HUES48 (cell line): Measurements from ENCODE around the gene KCNH8.
"Not testable (repeated sequence)": the region's sequence is repeated elsewhere in the genome, so short reads cannot be mapped to it uniquely, and the experiment has no call there.

Experiments used
- H3K27ac ChIP-seq: one replicate; pipeline ENCODE4 v1.7.0; 2013; ENCODE audit warnings: low read depth, low read length, inconsistent platforms
- H3K27me3 ChIP-seq: 2 replicates; pipeline ENCODE4 v1.6.1; 2013; ENCODE audit warnings: mild to moderate bottlenecking, low read length; ENCODE audit not compliant: control insufficient read depth, insufficient read depth
- H3K36me3 ChIP-seq: 2 replicates; pipeline ENCODE4 v1.6.1; 2013; ENCODE audit warnings: low read length; ENCODE audit not compliant: control insufficient read depth, insufficient read depth
- H3K4me1 ChIP-seq: 2 replicates; pipeline ENCODE4 v1.6.1; 2013; ENCODE audit warnings: mild to moderate bottlenecking, low read length; ENCODE audit not compliant: control insufficient read depth, insufficient read depth
- H3K4me3 ChIP-seq: 2 replicates; pipeline ENCODE4 v1.5.1; 2013; ENCODE audit warnings: mild to moderate bottlenecking, low read depth, low read length
- H3K9ac ChIP-seq: 2 replicates; pipeline ENCODE4 v1.6.1; 2013; ENCODE audit warnings: mild to moderate bottlenecking, low read depth, low read length, moderate library complexity
- H3K9me3 ChIP-seq: 2 replicates; pipeline ENCODE4 v1.6.1; 2013; ENCODE audit warnings: low read length; ENCODE audit not compliant: control insufficient read depth, insufficient read depth

The KCNH8 gene

DNA sequence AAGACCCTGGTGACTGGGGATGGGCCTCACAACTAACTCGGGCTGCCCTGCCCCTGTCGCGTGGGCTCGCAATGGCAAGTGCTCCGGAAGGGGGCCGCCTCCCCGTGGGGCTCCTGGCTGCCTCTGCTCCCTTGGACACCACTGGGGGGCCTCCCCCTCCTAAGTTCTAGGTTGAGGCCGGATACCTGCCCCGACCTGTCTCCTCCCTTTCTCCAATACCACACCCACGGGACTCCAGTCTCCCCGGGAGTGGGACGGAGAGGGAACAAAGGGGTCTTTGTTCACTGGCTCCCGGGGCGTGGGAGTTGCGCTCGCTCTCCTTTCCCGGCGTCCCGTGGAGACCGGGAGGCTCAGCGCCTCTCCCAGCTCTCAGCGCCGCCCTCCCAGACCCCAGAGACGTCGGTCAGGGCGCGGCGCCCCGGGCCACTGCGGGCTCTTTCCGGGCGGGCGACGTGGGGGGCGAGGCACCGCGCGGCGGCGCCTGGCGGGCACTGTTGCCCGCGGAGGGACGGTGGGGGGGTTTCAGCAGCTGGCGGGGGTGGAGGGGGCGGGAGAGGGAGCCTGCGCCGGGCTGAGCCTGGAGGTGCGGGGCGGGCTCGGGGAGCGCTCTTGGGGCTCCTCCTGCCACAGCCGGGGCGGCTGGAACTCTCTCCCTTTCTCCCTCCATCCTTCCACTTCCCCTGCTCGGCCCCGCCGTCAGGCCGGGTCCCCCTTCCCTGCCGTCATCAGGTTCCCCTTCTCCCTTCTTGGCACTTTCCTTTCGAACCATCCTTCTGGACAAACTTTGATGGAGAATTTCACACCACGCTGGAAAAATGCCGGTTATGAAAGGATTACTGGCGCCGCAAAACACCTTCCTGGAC, at the start of gene KCNH8:
TSS of gene KCNH8 (plus strand) at position 606 of the 863 bp plus-strand sequence. CDS start at position 816, 210 bp downstream.
- H3K9ac ChIP-seq, result peak within 1 kb of the TSS; percentile 55
- H3K27me3 ChIP-seq, result peaks cover 5% of the 10 kb centered on the region; the same call in 1 of the 2 replicates
- no peaks in the 10 kb centered on the region for H3K36me3 ChIP-seq
- no peaks in the 10 kb centered on the region for H3K9me3 ChIP-seq
- H3K4me3 ChIP-seq, result peak within 1 kb of the TSS; percentile 99
- peak within 1 kb of the TSS; percentile 97 for H3K27ac ChIP-seq
- H3K4me1 ChIP-seq, result peaks cover 16% of the 10 kb centered on the region

DNA sequence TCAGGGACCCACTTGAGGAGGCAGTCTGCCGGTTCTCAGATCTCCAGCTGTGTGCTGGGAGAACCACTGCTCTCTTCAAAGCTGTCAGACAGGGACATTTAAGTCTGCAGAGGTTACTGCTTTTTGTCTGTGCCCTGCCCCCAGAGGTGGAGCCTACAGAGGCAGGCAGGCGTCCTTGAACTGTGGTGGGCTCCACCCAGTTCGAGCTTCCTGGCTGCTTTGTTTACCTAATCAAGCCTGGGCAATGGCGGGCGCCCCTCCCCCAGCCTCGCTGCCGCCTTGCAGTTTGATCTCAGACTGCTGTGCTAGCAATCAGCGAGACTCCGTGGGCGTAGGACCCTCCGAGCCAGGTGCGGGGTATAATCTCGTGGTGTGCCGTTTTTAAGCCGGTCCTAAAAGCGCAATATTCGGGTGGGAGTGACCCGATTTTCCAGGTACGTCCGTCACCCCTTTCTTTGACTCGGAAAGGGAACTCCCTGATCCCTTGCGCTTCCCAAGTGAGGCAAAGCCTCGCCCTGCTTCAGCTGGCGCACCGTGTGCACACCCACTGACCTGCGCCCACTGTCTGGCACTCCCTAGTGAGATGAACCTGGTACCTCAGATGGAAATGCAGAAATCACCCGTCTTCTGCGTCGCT, 45.5 kb upstream of the KCNH8 start:
- Histone ChIP-seq H3K4me3 (peak overlapping the region; percentile 57; the same call in 1 of the 2 replicates), H3K9ac (peak overlapping the region; percentile 75; the same call in 1 of the 2 replicates), H3K9me3 (peaks cover 13% of the 10 kb centered on the region)
- not testable (repeated sequence) for H3K27ac ChIP-seq, H3K4me1 ChIP-seq, H3K36me3 ChIP-seq, H3K27me3 ChIP-seq

DNA sequence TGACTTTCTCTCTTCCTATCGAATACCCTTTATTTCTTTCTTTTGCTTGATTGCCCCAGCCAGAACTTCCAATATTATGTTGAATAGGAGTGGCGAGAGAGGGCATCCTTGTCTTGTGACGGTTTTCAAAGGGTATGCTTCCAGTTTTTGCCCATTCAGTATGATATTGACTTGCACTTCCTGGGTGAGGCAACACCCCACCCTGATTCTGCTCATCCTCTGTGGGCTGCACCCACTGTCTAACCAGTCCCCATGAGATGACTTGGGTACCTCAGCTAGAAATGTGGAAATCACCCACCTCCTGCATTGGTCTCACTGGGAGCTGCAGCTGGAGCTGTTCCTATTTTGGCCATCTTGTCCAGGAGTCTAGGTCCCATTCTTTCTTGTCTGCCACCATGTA, 44.8 kb upstream of the KCNH8 start:
- Histone ChIP-seq H3K9me3 (peaks cover 13% of the 10 kb centered on the region), H3K9ac (no peak overlapping the region), H3K27ac (no peak overlapping the region), H3K36me3 (no peaks in the 10 kb centered on the region), H3K4me3 (peak overlapping the region; percentile 57; the same call in 1 of the 2 replicates), H3K4me1 (no peaks in the 10 kb centered on the region), H3K27me3 (no peaks in the 10 kb centered on the region)

DNA sequence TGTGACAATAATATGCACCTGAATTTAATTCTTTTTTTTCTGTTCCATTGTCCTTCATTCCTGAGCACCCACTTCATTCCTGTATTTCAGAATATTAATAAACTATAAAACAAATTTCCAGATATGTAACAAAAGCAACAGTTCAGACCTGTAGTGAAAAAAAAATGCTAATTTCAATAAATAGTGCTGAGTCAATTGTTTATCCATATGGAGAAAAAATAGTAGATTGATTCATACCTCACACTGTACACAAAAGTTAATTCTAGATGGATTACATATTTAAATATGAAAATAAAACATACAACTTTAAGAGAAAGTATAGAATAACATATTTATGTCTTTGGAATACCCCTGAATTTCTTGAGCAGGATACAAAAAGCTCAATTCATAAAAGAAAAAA, 43.9 kb upstream of the KCNH8 start:
- Histone ChIP-seq H3K36me3 (no peaks in the 10 kb centered on the region), H3K27ac (no peak overlapping the region), H3K4me1 (no peaks in the 10 kb centered on the region), H3K9me3 (peaks cover 13% of the 10 kb centered on the region), H3K27me3 (no peaks in the 10 kb centered on the region), H3K9ac (no peak overlapping the region), H3K4me3 (no peak overlapping the region)

DNA sequence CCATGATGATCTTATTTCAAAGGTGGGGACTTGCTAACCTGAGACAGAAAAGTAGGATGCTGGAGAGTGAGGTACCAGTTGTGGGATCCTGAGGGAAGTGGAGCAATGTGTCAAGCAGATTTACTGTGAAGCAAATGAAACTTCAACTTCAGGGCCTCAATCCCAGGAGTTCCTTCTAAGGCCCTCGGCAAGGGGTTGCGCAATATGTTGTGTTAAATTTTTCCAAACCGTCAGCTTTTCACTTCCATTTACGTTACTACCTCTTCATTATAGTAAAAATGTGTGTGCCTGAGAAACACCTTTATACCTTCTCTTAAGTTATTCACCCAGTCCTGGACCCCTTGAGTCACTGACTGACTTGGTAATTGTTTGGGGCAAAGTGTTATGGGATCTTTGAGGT, 42.5 kb upstream of the KCNH8 start:
- H3K9ac ChIP-seq, result no peak overlapping the region
- no peaks in the 10 kb centered on the region for H3K27me3 ChIP-seq
- no peaks in the 10 kb centered on the region for H3K4me1 ChIP-seq
- H3K36me3 ChIP-seq, result no peaks in the 10 kb centered on the region
- H3K27ac ChIP-seq, result no peak overlapping the region
- H3K4me3 ChIP-seq, result no peak overlapping the region
- peaks cover 13% of the 10 kb centered on the region for H3K9me3 ChIP-seq

DNA sequence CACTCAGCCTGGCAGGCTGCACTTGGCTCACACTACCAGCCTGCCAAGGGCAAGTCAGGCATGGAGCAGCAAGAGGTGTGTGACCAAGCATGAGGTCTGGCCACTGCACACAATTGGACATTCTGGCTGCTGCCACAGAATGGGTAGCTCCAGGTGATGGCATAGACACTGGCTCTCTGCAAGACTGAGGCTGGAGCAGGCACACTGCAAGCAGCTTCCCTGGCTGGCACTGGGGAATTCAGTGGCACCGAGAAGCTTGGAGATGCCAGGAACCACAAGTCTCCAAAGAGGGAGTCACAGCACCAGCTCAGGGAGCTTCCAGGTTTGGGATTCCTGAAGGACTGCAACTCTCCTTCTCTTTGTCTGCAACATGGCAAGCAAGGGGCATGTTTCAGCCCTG, 42.0 kb upstream of the KCNH8 start:
- peaks cover 13% of the 10 kb centered on the region for H3K9me3 ChIP-seq
- H3K9ac ChIP-seq, result no peak overlapping the region

DNA sequence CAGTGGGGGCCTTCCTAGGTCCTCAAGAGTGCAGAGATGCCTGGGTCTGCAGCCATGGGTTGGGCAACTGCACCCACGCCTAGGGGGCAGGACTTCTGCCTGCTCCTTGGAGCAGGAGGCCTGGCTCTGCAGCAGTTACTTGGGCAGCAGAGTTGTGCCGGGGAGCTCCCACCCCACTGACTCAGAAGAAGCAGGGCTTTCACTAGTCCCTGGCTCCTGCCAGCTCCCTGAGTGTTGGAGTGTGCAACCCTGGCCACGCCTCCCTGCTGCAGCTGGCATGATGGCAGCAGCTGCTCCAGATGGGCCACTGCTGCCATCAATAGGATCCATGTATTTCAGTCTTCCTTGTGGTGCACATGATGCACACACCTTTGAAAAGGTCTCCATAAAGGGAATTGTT, 40.6 kb upstream of the KCNH8 start:
- H3K9ac ChIP-seq, result no peak overlapping the region
- H3K9me3 ChIP-seq, result peaks cover 13% of the 10 kb centered on the region

More for the DNA sequence above, 42.0 kb upstream of the KCNH8 start:
- H3K36me3 ChIP-seq, result no peaks in the 10 kb centered on the region
- no peak overlapping the region for H3K4me3 ChIP-seq
- no peak overlapping the region for H3K27ac ChIP-seq
- H3K4me1 ChIP-seq, result no peaks in the 10 kb centered on the region
- no peaks in the 10 kb centered on the region for H3K27me3 ChIP-seq

DNA sequence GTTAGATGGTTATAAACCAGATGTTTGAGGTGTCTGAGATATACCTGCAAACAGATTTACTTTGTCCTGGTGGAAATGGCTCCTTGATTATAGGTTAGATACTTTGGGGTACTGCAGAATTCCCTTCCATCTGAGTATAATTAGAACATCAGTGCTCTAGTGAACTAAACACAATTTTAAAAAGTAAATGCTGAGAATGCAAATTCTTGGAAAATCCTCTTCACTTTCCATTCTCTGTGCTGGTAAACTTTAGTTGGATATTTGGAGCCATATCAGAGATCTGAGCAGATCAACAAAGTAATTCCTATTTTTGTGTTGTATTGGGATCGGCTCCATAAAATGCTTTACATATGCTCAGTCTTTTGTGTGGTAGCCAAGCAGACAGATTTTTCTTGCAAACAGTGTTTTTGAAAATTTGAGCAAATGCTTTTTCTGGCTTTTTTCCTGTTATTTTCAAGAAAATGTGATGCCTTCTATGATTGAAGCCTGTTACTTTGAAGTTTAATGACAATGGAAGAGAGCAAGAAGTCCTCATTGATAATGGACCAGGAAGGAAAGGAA, 37.9 kb upstream of the KCNH8 start:
- Histone ChIP-seq H3K9ac (no peak overlapping the region), H3K27me3 (no peaks in the 10 kb centered on the region), H3K4me1 (no peaks in the 10 kb centered on the region), H3K36me3 (no peaks in the 10 kb centered on the region), H3K27ac (no peak overlapping the region), H3K9me3 (peaks cover 13% of the 10 kb centered on the region), H3K4me3 (no peak overlapping the region)

More for the DNA sequence above, 40.6 kb upstream of the KCNH8 start:
- Histone ChIP-seq H3K36me3 (no peaks in the 10 kb centered on the region), H3K27me3 (no peaks in the 10 kb centered on the region), H3K4me1 (no peaks in the 10 kb centered on the region), H3K4me3 (no peak overlapping the region), H3K27ac (no peak overlapping the region)

DNA sequence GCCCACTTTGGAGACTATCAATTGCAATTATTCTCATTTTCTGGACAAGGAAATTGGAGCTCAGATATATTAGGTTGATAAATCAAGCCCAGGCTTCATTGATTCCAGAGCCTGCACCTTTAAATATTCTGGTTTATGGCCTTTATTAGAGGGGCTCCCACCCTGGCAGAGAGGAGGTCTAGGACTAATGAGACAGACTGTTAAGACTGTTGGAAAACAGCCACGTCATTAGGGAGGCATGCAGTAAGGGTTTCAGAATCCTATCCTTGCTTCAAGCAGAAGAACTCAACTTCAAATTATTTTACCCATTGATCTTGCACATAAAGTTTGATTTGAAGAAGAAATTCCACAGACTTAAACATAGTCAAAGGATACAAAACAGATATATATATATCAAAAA, 33.8 kb upstream of the KCNH8 start:
- Histone ChIP-seq H3K9ac (no peak overlapping the region), H3K27me3 (no peaks in the 10 kb centered on the region), H3K4me3 (no peak overlapping the region), H3K4me1 (no peaks in the 10 kb centered on the region), H3K27ac (no peak overlapping the region), H3K9me3 (no peaks in the 10 kb centered on the region), H3K36me3 (no peaks in the 10 kb centered on the region)

DNA sequence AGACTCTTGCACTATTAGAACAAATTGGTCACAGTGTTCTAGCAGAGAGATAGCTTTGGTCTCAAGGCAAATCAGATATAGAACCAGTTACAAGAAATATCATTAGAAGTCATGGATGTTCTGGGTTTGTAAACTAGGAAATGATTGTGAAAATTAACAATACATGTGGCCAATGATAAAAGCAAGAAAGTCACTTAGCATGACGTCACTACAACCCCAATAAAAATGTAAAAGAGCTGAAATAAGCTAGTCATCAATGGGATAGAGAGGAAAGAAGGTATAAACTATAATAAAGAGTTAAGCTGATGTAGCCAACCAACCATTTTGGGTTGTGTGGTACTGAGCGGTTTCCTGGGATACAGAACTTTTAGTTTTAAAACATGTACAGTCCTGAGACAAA, 32.1 kb upstream of the KCNH8 start:
- no peak overlapping the region for H3K9ac ChIP-seq
- H3K36me3 ChIP-seq, result no peaks in the 10 kb centered on the region
- H3K4me3 ChIP-seq, result no peak overlapping the region
- H3K4me1 ChIP-seq, result no peaks in the 10 kb centered on the region
- H3K27ac ChIP-seq, result no peak overlapping the region
- H3K9me3 ChIP-seq, result no peaks in the 10 kb centered on the region
- H3K27me3 ChIP-seq, result no peaks in the 10 kb centered on the region

DNA sequence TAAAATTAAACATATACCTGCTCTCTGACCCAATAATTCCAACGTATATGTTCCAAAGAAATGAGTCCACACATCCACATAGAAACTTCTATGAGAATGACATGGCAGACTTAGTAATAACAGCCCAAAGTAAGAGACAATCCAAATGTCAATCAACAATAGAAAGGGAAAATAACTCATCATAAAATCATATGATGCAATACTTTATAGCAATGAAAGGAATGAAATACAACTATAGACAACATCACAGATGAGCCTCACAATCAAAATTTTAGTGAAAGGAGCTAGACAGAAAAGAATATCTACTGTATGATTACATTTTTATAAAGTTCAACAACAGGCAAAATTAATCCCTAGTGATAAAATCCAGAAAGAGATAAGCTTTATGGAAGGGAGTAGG, 23.6 kb upstream of the KCNH8 start:
- no peak overlapping the region for H3K27ac ChIP-seq
- H3K27me3 ChIP-seq, result no peaks in the 10 kb centered on the region
- H3K4me3 ChIP-seq, result no peak overlapping the region
- H3K4me1 ChIP-seq, result no peaks in the 10 kb centered on the region
- no peaks in the 10 kb centered on the region for H3K9me3 ChIP-seq
- no peaks in the 10 kb centered on the region for H3K36me3 ChIP-seq
- no peak overlapping the region for H3K9ac ChIP-seq
